ENCODE measurements around the gene RABGAP1L. TPM values are rescaled to one million over a fixed set of nuclear protein-coding genes. Genes with fewer than 3 reads are reported as not detected.
"Not testable (repeated sequence)": the region's sequence is repeated elsewhere in the genome, so short reads cannot be mapped to it uniquely, and the experiment has no call there.

RABGAP1L gene
- total RNA-seq, 1 donor from 2014 or later = 30.2 TPM

DNA sequence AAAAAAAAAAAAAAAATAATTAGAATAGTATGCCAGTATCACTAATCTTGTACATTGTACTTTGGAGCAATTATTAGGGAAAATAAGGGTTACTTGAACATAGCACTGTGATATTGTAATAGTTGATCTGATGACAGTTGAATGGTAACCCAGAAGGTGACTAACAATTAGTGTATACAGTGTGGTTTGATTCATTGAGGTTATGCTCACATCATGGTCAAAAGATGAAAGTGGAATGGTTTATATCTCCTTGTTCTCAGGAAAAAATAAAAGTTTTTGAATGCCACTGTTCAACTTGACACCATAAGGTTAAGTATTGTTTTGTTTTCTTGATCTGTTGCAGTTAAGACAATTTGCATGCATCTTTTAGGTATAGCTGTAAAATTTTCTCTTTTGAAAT, 375.5 kb downstream of the RABGAP1L start:
- Mint-ChIP-seq H3K4me3 (ENCODE audit: unreplicated experiment) (no peak overlapping the region), H3K27ac (ENCODE audit: unreplicated experiment) (no peak overlapping the region), H3K4me1 (ENCODE audit: unreplicated experiment) (no peaks in the 10 kb centered on the region), H3K36me3 (ENCODE audit: low read depth, unreplicated experiment) (no peaks in the 10 kb centered on the region), H3K27me3 (ENCODE audit: unreplicated experiment) (no peaks in the 10 kb centered on the region), H3K9me3 (ENCODE audit: unreplicated experiment) (no peaks in the 10 kb centered on the region)
- TF ChIP-seq, protein P1, sequence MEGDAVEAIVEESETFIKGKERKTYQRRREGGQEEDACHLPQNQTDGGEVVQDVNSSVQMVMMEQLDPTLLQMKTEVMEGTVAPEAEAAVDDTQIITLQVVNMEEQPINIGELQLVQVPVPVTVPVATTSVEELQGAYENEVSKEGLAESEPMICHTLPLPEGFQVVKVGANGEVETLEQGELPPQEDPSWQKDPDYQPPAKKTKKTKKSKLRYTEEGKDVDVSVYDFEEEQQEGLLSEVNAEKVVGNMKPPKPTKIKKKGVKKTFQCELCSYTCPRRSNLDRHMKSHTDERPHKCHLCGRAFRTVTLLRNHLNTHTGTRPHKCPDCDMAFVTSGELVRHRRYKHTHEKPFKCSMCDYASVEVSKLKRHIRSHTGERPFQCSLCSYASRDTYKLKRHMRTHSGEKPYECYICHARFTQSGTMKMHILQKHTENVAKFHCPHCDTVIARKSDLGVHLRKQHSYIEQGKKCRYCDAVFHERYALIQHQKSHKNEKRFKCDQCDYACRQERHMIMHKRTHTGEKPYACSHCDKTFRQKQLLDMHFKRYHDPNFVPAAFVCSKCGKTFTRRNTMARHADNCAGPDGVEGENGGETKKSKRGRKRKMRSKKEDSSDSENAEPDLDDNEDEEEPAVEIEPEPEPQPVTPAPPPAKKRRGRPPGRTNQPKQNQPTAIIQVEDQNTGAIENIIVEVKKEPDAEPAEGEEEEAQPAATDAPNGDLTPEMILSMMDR (IDR thresholded peaks at IDR 0.05; ENCODE audit: unreplicated experiment) = no peak
- DNase-seq (ENCODE audit: low spot score) = no peak

DNA sequence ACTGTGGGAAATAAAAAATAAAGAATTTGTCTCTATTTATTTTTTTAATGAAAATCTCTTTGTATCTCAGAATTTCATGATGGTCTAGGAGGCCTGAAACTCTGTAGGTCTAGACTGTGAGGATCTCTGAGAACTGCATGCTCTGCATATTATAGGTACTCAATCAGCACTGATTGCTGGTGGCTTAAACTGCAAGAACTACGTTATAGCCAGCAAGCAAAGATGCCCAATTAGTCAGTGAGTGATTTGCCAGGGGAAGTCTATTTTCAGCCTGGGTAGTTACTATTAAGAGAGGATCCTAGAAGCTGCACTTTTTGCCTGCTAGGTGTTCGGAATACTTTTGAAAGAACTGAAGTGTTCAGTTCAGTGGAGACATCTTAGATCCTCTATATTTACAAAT, 375.9 kb downstream of the RABGAP1L start:
- Mint-ChIP-seq H3K36me3 (ENCODE audit: low read depth, unreplicated experiment) (no peaks in the 10 kb centered on the region), H3K9me3 (ENCODE audit: unreplicated experiment) (no peaks in the 10 kb centered on the region), H3K27ac (ENCODE audit: unreplicated experiment) (no peak overlapping the region), H3K4me1 (ENCODE audit: unreplicated experiment) (no peaks in the 10 kb centered on the region), H3K27me3 (ENCODE audit: unreplicated experiment) (no peaks in the 10 kb centered on the region), H3K4me3 (ENCODE audit: unreplicated experiment) (no peak overlapping the region)
- DNase-seq (ENCODE audit: low spot score) = no peak
- TF ChIP-seq, protein P1 (IDR thresholded peaks at IDR 0.05; ENCODE audit: unreplicated experiment) = no peak

- not testable (repeated sequence) for H3K27ac Mint-ChIP-seq (ENCODE audit: unreplicated experiment); H3K4me1 Mint-ChIP-seq (ENCODE audit: unreplicated experiment); H3K27me3 Mint-ChIP-seq (ENCODE audit: unreplicated experiment); H3K36me3 Mint-ChIP-seq (ENCODE audit: low read depth, unreplicated experiment); H3K9me3 Mint-ChIP-seq (ENCODE audit: unreplicated experiment); H3K4me3 Mint-ChIP-seq (ENCODE audit: unreplicated experiment); DNase-seq (ENCODE audit: low spot score)
Observed at GRCh38 chr1:174543421-174543820, 384.1 kb downstream of the RABGAP1L start.

- Mint-ChIP-seq H3K4me3 (ENCODE audit: unreplicated experiment) (no peak overlapping the region), H3K9me3 (ENCODE audit: unreplicated experiment) (no peaks in the 10 kb centered on the region), H3K27me3 (ENCODE audit: unreplicated experiment) (peaks cover 2% of the 10 kb centered on the region), H3K36me3 (ENCODE audit: low read depth, unreplicated experiment) (no peaks in the 10 kb centered on the region), H3K27ac (ENCODE audit: unreplicated experiment) (no peak overlapping the region), H3K4me1 (ENCODE audit: unreplicated experiment) (no peaks in the 10 kb centered on the region)
- TF ChIP-seq, protein P1 (IDR thresholded peaks at IDR 0.05; ENCODE audit: unreplicated experiment) = no peak
- no peak for DNase-seq (ENCODE audit: low spot score)
Observed at GRCh38 chr1:174550296-174550695, 391.0 kb downstream of the RABGAP1L start.

DNA sequence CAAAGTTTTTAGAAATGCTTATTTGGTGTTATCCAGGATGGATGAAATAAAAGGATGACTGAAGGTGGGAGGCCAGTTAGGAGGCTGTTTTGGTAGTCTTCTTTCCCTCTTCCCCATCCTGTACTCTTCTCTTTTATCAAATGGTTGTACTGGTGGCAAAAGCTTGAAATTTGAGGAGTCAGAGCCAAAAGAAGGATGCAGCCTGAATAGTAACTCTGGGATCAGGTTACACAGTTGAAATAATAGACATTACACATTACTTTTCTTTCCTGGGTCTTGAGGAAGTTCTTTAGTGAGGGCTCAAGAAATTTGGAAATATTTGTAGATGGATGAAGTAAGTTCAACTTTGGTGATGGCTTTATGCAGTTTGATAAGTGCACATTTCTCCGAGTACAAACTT, 397.1 kb downstream of the RABGAP1L start:
- no peaks in the 10 kb centered on the region for H3K36me3 Mint-ChIP-seq (ENCODE audit: low read depth, unreplicated experiment)
- H3K27ac Mint-ChIP-seq (ENCODE audit: unreplicated experiment) = no peak overlapping the region
- H3K9me3 Mint-ChIP-seq (ENCODE audit: unreplicated experiment) = no peaks in the 10 kb centered on the region
- H3K27me3 Mint-ChIP-seq (ENCODE audit: unreplicated experiment) = no peaks in the 10 kb centered on the region
- TF ChIP-seq, protein P1 (IDR thresholded peaks at IDR 0.05; ENCODE audit: unreplicated experiment) = no peak
- DNase-seq (ENCODE audit: low spot score) = no peak
- no peak overlapping the region for H3K4me3 Mint-ChIP-seq (ENCODE audit: unreplicated experiment)
- H3K4me1 Mint-ChIP-seq (ENCODE audit: unreplicated experiment) = no peaks in the 10 kb centered on the region

GRCh38 chr1:174568551-174568950, 409.2 kb downstream of the RABGAP1L start:
- no peak for DNase-seq (ENCODE audit: low spot score)
- TF ChIP-seq, protein P1 (IDR thresholded peaks at IDR 0.05; ENCODE audit: unreplicated experiment) = no peak
- no peak overlapping the region for H3K4me3 Mint-ChIP-seq (ENCODE audit: unreplicated experiment)
- no peak overlapping the region for H3K27ac Mint-ChIP-seq (ENCODE audit: unreplicated experiment)
- H3K4me1 Mint-ChIP-seq (ENCODE audit: unreplicated experiment) = no peaks in the 10 kb centered on the region
- H3K9me3 Mint-ChIP-seq (ENCODE audit: unreplicated experiment) = no peaks in the 10 kb centered on the region
- no peaks in the 10 kb centered on the region for H3K36me3 Mint-ChIP-seq (ENCODE audit: low read depth, unreplicated experiment)
- H3K27me3 Mint-ChIP-seq (ENCODE audit: unreplicated experiment) = no peaks in the 10 kb centered on the region

All from endothelial cell (in vitro differentiated cells).